ENCODE data around the gene PEX16.

DNA sequence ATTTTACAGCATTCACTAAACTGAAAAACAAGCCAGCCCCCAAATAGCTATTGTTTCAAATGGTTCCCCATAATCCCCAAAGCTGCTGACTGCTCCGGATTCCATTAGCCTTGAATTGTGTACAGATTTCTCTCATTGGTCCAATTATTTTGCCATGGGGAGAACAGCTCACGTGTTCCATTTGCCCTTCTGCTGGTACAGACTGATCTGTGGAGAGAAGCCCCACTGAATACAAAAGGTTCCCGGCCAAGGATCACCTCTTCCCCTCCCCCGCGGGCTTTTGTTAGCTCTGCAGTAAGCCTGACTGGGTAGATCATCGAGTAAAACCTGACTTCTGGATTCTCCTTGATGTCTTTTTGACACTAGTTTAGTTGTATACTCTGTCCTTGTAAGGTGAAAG, 41.3 kb downstream of the PEX16 start:
- TF ChIP-seq, protein P1, sequence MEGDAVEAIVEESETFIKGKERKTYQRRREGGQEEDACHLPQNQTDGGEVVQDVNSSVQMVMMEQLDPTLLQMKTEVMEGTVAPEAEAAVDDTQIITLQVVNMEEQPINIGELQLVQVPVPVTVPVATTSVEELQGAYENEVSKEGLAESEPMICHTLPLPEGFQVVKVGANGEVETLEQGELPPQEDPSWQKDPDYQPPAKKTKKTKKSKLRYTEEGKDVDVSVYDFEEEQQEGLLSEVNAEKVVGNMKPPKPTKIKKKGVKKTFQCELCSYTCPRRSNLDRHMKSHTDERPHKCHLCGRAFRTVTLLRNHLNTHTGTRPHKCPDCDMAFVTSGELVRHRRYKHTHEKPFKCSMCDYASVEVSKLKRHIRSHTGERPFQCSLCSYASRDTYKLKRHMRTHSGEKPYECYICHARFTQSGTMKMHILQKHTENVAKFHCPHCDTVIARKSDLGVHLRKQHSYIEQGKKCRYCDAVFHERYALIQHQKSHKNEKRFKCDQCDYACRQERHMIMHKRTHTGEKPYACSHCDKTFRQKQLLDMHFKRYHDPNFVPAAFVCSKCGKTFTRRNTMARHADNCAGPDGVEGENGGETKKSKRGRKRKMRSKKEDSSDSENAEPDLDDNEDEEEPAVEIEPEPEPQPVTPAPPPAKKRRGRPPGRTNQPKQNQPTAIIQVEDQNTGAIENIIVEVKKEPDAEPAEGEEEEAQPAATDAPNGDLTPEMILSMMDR (IDR thresholded peaks at IDR 0.05), result no peak
- TF ChIP-seq POLR2A (IDR thresholded peaks at IDR 0.05), result no peak

Data from heart left ventricle (tissue), 13 donors.